Subcutaneous adipose tissue (tissue), 4 donors: Measurements from ENCODE around the gene KRTAP24-1. TPM values are rescaled to one million over a fixed set of nuclear protein-coding genes. Genes with fewer than 3 reads are reported as not detected.

ENCODE experiments used
- total RNA-seq, 4 donors: library from RNA; depleted of rRNA; stranded (reverse); fragments of >200 nt; gene quantifications; one replicate each; pipeline ENCODE4 v1.1.0, GENCODE V29; 2016
- TF ChIP-seq, protein P1 (sequence below): fragments of 450-650 bp; IDR thresholded peaks from one replicate; pipeline ENCODE4 v1.5.1; 2016; ENCODE audit warnings: low read depth, mild to moderate bottlenecking, control low read depth, antibody characterized with exemption, moderate library complexity

KRTAP24-1 gene
- total RNA-seq, 4 donors from 2014 or later: not detected

DNA sequence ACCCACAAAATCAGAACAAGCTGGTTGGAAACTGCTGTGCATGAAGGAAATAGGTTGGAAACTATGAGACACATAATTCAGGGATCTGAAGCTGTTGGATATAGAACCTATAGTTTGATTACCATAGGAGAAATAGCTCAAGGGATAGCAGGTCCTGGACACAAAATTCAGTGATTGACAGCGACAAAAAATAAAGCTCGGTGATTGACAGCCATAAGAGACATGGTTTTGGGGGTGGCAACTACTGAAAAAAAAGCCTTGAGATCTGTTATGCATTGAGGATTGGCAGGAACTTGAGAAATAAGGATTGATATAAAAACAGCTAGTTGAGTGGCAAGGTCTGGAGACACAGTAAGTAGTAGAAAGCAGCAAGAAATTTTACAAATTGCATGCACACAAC, 6.5 kb upstream of the KRTAP24-1 start, which contains the start of gene KRTAP25-1:
TSS of gene KRTAP25-1 (minus strand) at position 300 of the 400 bp plus-strand sequence. CDS start at position 276, 24 bp downstream.
- TF ChIP-seq, protein P1, sequence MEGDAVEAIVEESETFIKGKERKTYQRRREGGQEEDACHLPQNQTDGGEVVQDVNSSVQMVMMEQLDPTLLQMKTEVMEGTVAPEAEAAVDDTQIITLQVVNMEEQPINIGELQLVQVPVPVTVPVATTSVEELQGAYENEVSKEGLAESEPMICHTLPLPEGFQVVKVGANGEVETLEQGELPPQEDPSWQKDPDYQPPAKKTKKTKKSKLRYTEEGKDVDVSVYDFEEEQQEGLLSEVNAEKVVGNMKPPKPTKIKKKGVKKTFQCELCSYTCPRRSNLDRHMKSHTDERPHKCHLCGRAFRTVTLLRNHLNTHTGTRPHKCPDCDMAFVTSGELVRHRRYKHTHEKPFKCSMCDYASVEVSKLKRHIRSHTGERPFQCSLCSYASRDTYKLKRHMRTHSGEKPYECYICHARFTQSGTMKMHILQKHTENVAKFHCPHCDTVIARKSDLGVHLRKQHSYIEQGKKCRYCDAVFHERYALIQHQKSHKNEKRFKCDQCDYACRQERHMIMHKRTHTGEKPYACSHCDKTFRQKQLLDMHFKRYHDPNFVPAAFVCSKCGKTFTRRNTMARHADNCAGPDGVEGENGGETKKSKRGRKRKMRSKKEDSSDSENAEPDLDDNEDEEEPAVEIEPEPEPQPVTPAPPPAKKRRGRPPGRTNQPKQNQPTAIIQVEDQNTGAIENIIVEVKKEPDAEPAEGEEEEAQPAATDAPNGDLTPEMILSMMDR: no peak

DNA sequence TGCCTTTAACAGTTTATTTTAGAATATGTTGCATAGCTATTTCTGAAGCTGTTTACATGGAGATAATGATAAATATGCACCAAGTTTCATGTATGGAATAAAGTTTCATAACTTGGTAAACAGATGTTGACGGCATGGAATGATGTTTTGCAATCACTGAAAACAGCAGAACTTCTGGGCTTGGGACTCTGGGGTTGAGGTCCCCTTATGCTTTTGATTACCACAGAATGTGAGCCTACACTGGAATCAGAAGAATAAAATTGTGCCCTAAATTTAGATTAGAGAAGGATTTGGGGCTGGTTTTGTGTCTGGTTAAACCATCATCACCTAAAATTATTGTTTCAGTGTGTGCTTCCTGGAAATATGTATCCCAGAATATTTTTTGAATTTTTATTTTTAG, 11.1 kb downstream of the KRTAP24-1 start:
- TF ChIP-seq, protein P1: no peak

DNA sequence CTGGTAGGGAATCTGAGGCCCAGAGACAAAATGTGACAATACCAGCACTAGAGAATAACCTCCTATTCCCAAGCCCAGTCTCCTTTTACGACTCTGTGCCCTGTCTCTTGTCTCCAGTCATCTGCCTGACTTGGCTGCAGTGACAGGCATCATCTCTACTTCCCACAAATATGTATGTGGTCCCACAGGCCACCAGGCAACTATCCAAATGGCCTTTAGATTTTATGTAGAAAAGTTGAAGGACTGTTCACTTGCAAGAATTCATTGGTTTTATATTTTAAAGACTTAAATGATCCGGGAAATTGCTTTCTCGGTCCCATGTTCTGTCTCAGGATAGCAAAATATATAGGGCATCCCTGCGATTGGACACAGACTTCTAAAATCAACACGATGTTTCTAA, 11.6 kb downstream of the KRTAP24-1 start:
- TF ChIP-seq, protein P1: no peak

DNA sequence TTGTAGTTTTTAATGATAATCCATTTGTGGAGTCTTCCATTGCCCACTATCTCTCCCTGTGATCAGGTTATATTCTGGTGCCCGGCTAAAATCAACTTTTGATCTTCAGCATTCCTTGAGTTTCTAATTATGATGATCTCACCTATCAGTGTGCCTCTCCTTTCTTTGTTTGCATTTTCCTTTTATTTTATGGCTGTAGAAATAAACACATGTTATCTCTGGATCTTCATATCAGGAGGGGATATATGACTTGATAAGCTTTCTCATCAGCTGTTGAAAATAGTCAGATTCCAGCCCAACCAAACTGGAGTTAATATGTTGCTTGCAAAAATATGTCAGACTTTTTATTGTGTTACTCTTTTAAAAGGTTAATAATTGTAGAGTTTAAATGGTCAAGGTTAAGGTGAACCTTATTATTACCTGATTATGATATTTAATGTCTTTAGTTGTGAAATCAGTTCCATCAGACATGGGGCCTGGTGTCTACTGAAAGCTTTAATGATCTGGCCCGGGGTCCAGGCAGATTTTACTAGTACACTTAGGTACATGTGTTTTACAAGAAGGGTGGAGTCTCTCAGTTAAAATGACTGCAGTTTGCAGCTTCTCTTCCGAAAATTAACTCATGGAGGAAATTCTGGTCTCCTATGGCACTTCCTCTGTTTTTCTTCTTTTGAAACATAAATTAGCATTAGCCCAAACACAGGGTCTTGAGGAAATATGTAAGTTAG, 12.8 kb downstream of the KRTAP24-1 start:
- TF ChIP-seq, protein P1: no peak

DNA sequence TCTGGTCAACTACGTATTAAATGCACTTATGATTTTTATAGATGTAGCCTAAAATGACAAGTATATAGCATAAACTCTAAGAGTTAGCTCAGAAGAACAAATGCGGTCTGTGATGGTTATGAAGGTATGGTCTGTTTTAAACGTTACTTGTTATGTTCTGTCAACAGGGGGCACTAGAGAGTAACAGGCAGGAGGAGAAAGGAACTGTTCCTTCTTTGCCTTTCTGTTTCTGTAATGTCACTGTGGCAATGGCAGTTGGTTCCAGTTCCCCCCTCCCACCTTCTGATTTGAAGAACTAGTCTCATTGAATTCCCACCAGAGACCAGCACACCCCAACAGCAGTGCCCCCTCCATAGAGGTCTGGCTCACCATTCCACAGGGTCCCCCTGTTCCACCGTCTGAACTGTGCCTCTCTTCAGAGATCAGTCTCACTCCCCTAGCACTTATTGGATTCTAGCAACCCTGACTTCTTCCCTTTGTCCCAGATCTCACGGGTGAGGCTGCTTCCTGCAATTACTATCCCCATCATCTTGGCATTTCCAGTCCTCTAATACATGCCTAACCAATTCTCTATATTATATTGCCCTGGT, 14.0 kb downstream of the KRTAP24-1 start:
- TF ChIP-seq, protein P1: no peak

DNA sequence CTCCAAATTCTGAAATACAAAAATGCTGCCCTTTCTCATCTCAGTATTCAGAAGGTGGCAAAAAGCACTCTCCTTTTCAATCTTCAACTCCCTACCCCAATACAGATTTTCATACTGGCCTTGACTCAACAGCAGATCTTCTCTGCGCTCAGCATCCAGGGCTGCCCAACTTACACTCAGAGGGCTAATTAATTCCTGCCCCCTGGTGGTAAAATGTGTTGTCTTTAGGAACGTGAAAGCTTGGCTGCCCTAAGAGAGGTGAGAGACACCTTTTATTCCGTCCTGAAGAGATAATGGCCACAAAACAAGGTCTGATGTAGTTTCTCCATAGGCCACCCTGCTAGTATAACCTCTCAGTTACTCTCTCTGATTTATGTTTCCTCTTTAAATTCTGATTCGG, 25.0 kb downstream of the KRTAP24-1 start:
- TF ChIP-seq, protein P1: no peak

DNA sequence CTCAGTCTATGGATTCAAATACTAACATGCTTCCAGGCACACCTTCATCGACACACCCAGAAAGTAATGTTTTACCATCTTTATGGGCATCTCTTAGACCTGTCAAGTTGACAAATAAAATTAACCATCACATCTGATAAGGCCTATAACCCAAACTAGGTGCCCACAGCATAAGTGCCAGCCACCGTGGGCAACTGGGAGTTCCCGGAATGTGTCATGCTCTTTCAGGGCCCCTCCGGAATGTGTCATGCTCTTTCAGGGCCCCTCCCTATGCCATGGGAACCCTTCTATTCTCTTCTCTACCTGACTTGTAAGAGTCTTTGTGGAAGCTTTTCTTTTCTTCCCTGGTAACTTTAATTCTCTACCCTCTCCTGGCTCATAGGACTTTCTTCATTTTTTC, 26.6 kb downstream of the KRTAP24-1 start:
- TF ChIP-seq, protein P1: no peak
